Stomach (tissue), 9 donors: ENCODE results near the gene WSCD1. TPM values are rescaled to one million over a fixed set of nuclear protein-coding genes. Genes with fewer than 3 reads are reported as not detected.

Source experiments
- DNase-seq, 2 donors: peaks; one replicate each; pipeline versions ENCODE4 v3.0.0 to v3.0.0-alpha.2; 2013 to 2019
- H3K27ac ChIP-seq, 5 donors: fragments of 200-600 bp in 4 of 5; sonication (generic) in 4 of 5; one replicate each; pipeline ENCODE4 v1.5.1; 2013 to 2019; ENCODE audit warnings: mild to moderate bottlenecking in 1 of 5, moderate library complexity in 1 of 5
- H3K27me3 ChIP-seq, 3 donors: fragments of 200-600 bp; sonication (generic); one replicate each; pipeline ENCODE4 v1.5.1; 2017 to 2019; ENCODE audit warnings: mixed run types in 1 of 3
- H3K36me3 ChIP-seq, 4 donors: fragments of 200-600 bp; sonication (generic); 1 replicate in 3 of 4; 2 replicates in 1 of 4; pipeline ENCODE4 v1.5.1; 2016 to 2019
- H3K4me1 ChIP-seq, 4 donors: fragments of 200-600 bp; sonication (generic); one replicate each; pipeline ENCODE4 v1.5.1; 2016 to 2019
- H3K4me3 ChIP-seq, 4 donors: fragments of 200-600 bp; sonication (generic) in 3 of 4; one replicate each; pipeline ENCODE4 v1.5.1; 2016 to 2019; ENCODE audit warnings: mild to moderate bottlenecking in 1 of 4
- H3K9me3 ChIP-seq, 4 donors: fragments of 200-600 bp; sonication (generic); one replicate each; pipeline ENCODE4 v1.5.1; 2016 to 2019
- CTCF ChIP-seq, 7 experiments: fragments of 450-650 bp in 4 of 7; fragments of 200-600 bp in 3 of 7; sonication (generic) in 3 of 7; IDR thresholded peaks; one replicate each; pipeline ENCODE4 v1.5.1; 2016 to 2019; ENCODE audit warnings: antibody characterized with exemption in 7 of 7, control low read depth in 2 of 7, mild to moderate bottlenecking in 1 of 7
- EP300 ChIP-seq: sonication (generic); formaldehyde crosslinking; IDR thresholded peaks from one replicate; pipeline ENCODE4 v1.6.1; 2017; ENCODE audit warnings: antibody characterized with exemption
- POLR2A ChIP-seq, 4 donors: fragments of 450-650 bp; IDR thresholded peaks; one replicate each; pipeline ENCODE4 v1.6.1; 2016; ENCODE audit warnings: antibody characterized with exemption in 4 of 4, control low read depth in 2 of 4, mild to moderate bottlenecking in 1 of 4, moderate library complexity in 1 of 4
- POLR2AphosphoS5 ChIP-seq, 3 donors: sonication (generic); formaldehyde crosslinking; IDR thresholded peaks; one replicate each; pipeline ENCODE4 v1.6.1; 2016; ENCODE audit warnings: antibody characterized with exemption in 3 of 3
- WGBS, 5 donors: extraction: QIAGEN DNeasy Blood & Tissue Kit in 3 of 5; methylation state at CpG; one replicate each; pipeline versions ENCODE4 v1.1.5 to v1.1.7; 2013 to 2018; 5-methylcytosine and 5-hydroxymethylcytosine counted together
- intact Hi-C: fragments of 100-400 bp; cut with DNase I; formaldehyde crosslinking; loops from one replicate; pipeline ENCODE4 v1.15.1; 2023; ENCODE audit warnings: low total_unique reads
- polyA plus RNA-seq, 3 donors: library from polyadenylated mRNA; stranded (reverse); fragments of 200-250 nt; gene quantifications; one replicate each; pipeline ENCODE4 v1.2.3, GENCODE V29; 2013
- total RNA-seq, 5 donors: library from RNA; depleted of rRNA; stranded (reverse); fragments of >200 nt; gene quantifications; one replicate each; pipeline versions ENCODE4 v1.1.0 to v1.2.3, GENCODE V29; 2014 to 2016
- donor health status: healthy with polysubstance abuse.
- donor health status: Bipolar disorder and iron deficiency.
- donor health status: healthy.

Gene WSCD1
- total and polyA plus RNA-seq, 8 donors: 0.58 to 32.7 (median 1.2) TPM

- Histone ChIP-seq H3K27ac (no peak overlapping the region), H3K4me3 (no peak overlapping the region), H3K4me1 (no peaks in the 10 kb centered on the region), H3K36me3 (no peaks in the 10 kb centered on the region), H3K27me3 (no peaks in the 10 kb centered on the region), H3K9me3 (peaks cover 0 to 20% (median 16%) of the 10 kb centered on the region in 4 donors)
- DNase-seq: no peak
- TF ChIP-seq EP300 (no peak), POLR2A (IDR thresholded peaks at IDR 0.05) (no peak), POLR2AphosphoS5 (IDR thresholded peaks at IDR 0.05) (no peak), CTCF (IDR thresholded peaks at IDR 0.05) (no peak)
- 77 to 97% (median 89%) methylated on average over 1 of the region's 1 CpG for WGBS, 5 donors
- intact Hi-C loops: no loop called here
Measured at GRCh38 chr17:6126768-6127167, 56.6 kb downstream of the WSCD1 start.

- Histone ChIP-seq H3K27ac (no peak overlapping the region), H3K9me3 (no peaks in the 10 kb centered on the region), H3K36me3 (no peaks in the 10 kb centered on the region), H3K27me3 (no peaks in the 10 kb centered on the region), H3K4me3 (no peak overlapping the region), H3K4me1 (peaks cover 0 to 4% (median 0%) of the 10 kb centered on the region in 4 donors)
- intact Hi-C loops: no loop called here
- TF ChIP-seq POLR2AphosphoS5 (IDR thresholded peaks at IDR 0.05) (no peak), CTCF (IDR thresholded peaks at IDR 0.05) (no peak), EP300 (no peak), POLR2A (IDR thresholded peaks at IDR 0.05) (no peak)
- 80 to 86% (median 81%) methylated on average over 2 of the region's 2 CpGs for WGBS, 5 donors
- no peak for DNase-seq
Measured at GRCh38 chr17:6134721-6135120, 64.5 kb downstream of the WSCD1 start.

GRCh38 chr17:6135236-6135635 lies 65.1 kb downstream of the WSCD1 start:
- intact Hi-C loops: no loop called here
- Histone ChIP-seq H3K4me1 (peaks cover 0 to 4% (median 0%) of the 10 kb centered on the region in 4 donors), H3K9me3 (no peaks in the 10 kb centered on the region), H3K4me3 (no peak overlapping the region), H3K27me3 (no peaks in the 10 kb centered on the region), H3K36me3 (no peaks in the 10 kb centered on the region), H3K27ac (no peak overlapping the region)
- WGBS, 5 donors: 65 to 72% (median 68%) methylated on average over 5 of the region's 5 CpGs
- TF ChIP-seq CTCF (IDR thresholded peaks at IDR 0.05): no peak
- no peak for DNase-seq

GRCh38 chr17:6135996-6136395 lies 65.8 kb downstream of the WSCD1 start:
- WGBS, 5 donors: 80 to 82% (median 81%) methylated on average over 8 of the region's 8 CpGs
- no peak for DNase-seq
- H3K4me1 ChIP-seq: peaks cover 0 to 4% (median 0%) of the 10 kb centered on the region in 4 donors
- H3K36me3 ChIP-seq: no peaks in the 10 kb centered on the region
- intact Hi-C loops: no loop called here
- TF ChIP-seq CTCF (IDR thresholded peaks at IDR 0.05): no peak
- no peak for TF ChIP-seq POLR2A (IDR thresholded peaks at IDR 0.05)
- no peak for TF ChIP-seq POLR2AphosphoS5 (IDR thresholded peaks at IDR 0.05)
- no peak for TF ChIP-seq EP300
- no peak overlapping the region for H3K4me3 ChIP-seq
- no peaks in the 10 kb centered on the region for H3K27me3 ChIP-seq
- no peaks in the 10 kb centered on the region for H3K9me3 ChIP-seq
- H3K27ac ChIP-seq: no peak overlapping the region
